ENCODE results near the gene DNAJB7. TPM values are rescaled to one million over a fixed set of nuclear protein-coding genes. Genes with fewer than 3 reads are reported as not detected.
A peak's percentile ranks its signal among the peaks of the same experiment; 100 is the strongest.
"Not testable (repeated sequence)": the region's sequence is repeated elsewhere in the genome, so short reads cannot be mapped to it uniquely, and the experiment has no call there.

Gene DNAJB7
- polyA plus RNA-seq, 1 donor (not counting 4 experiments of a cell fraction or from before 2014, with no cell fraction given), result not detected

DNA sequence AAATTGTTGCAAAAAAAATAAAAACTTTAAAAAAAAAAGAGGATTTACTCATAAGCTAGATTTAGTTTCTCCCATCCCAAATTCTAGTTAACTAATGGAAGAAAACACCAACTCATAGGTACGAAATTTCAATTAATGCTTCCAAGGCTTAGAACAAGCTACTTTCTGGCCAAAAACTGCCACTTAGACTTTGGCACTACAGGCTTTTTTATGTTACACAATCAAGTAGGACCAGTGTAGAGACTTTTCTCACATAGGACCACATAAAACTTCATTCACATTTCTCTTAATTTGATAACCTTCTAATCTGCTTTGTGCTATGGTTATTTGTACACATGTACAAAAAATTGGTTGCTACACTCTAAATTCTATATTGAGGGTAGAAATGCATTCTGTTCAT, 8.6 kb downstream of the DNAJB7 start:
- FAIRE-seq (peak; percentile 17), DNase-seq (ENCODE audit: low read depth, low spot score) (no peak)
- peaks cover 0 to 3% of the 10 kb centered on the region in 2 experiments for H3K36me3 ChIP-seq (ENCODE audit: control insufficient read depth in 2 of 2, extremely low read depth in 1 of 2, insufficient read depth in 2 of 2, low read length in 2 of 2)
- peaks cover 22% of the 10 kb centered on the region for H3K4me1 ChIP-seq (ENCODE audit: control insufficient read depth, extremely low read depth, insufficient read depth, low read length)
- H3K27ac ChIP-seq (ENCODE audit: control insufficient read depth, insufficient read depth, low read length), result peak overlapping the region; percentile 59
- H2AFZ ChIP-seq (ENCODE audit: control insufficient read depth, low read length), result no peak overlapping the region
- H3K4me3 ChIP-seq (ENCODE audit: control insufficient read depth in 2 of 3, extremely low read depth in 1 of 3, insufficient read depth in 2 of 3, low read depth in 1 of 3, low read length in 3 of 3), result peak overlapping the region; percentile 2 to 99 (median 95)
- H3K9ac ChIP-seq (ENCODE audit: control insufficient read depth, extremely low read depth, insufficient read depth, low read length), result peak overlapping the region; percentile 97
- no peaks in the 10 kb centered on the region for H3K9me3 ChIP-seq (ENCODE audit: control insufficient read depth, low read depth, low read length)
- H3K4me2 ChIP-seq (ENCODE audit: control insufficient read depth, extremely low read depth, insufficient read depth, low read depth, low read length), result peak overlapping the region; percentile 87
- no peaks in the 10 kb centered on the region for H3K27me3 ChIP-seq (ENCODE audit: control insufficient read depth, extremely low read depth, insufficient read depth, low read length)
- H3K9me1 ChIP-seq (ENCODE audit: control insufficient read depth, extremely low read depth, insufficient read depth, low read length), result no peaks in the 10 kb centered on the region
- dilution Hi-C loops (cut with MboI; ENCODE audit: extremely low pct_ligation_motif_present, low sequenced_read_pairs), result no loop called here
- H3K79me2 ChIP-seq (ENCODE audit: control insufficient read depth, insufficient read depth, low read length), result peaks cover 88% of the 10 kb centered on the region
- no peaks in the 10 kb centered on the region for H4K20me1 ChIP-seq (ENCODE audit: control insufficient read depth, extremely low read depth, insufficient read depth, low read length)
- no peak for TF ChIP-seq EZH2 (IDR thresholded peaks at IDR 0.05; ENCODE audit: low read length)
- no peak for TF ChIP-seq CTCF (optimal IDR thresholded peaks at IDR 0.05 in 1 of 3, IDR thresholded peaks at IDR 0.05 in 1 of 3, conservative IDR thresholded peaks at IDR 0.05 in 1 of 3; ENCODE audit: extremely low read depth in 1 of 3, insufficient read depth in 2 of 3, low read length in 3 of 3)

GRCh38 chr22:40845816-40846215, 16.1 kb downstream of the DNAJB7 start:
- H2AFZ ChIP-seq (ENCODE audit: control insufficient read depth, low read length); H3K27me3 ChIP-seq (ENCODE audit: control insufficient read depth, extremely low read depth, insufficient read depth, low read length); FAIRE-seq; H3K9me3 ChIP-seq (ENCODE audit: control insufficient read depth, low read depth, low read length); H3K4me3 ChIP-seq (ENCODE audit: control insufficient read depth in 2 of 3, extremely low read depth in 1 of 3, insufficient read depth in 2 of 3, low read depth in 1 of 3, low read length in 3 of 3); H3K9me1 ChIP-seq (ENCODE audit: control insufficient read depth, extremely low read depth, insufficient read depth, low read length); H3K27ac ChIP-seq (ENCODE audit: control insufficient read depth, insufficient read depth, low read length); H3K4me2 ChIP-seq (ENCODE audit: control insufficient read depth, extremely low read depth, insufficient read depth, low read depth, low read length); DNase-seq (ENCODE audit: low read depth, low spot score); H3K9ac ChIP-seq (ENCODE audit: control insufficient read depth, extremely low read depth, insufficient read depth, low read length); H3K4me1 ChIP-seq (ENCODE audit: control insufficient read depth, extremely low read depth, insufficient read depth, low read length); dilution Hi-C loops (cut with MboI; ENCODE audit: extremely low pct_ligation_motif_present, low sequenced_read_pairs); H4K20me1 ChIP-seq (ENCODE audit: control insufficient read depth, extremely low read depth, insufficient read depth, low read length): not testable (repeated sequence)
- Histone ChIP-seq H3K79me2 (ENCODE audit: control insufficient read depth, insufficient read depth, low read length) (peaks cover 55% of the 10 kb centered on the region), H3K36me3 (ENCODE audit: control insufficient read depth in 2 of 2, extremely low read depth in 1 of 2, insufficient read depth in 2 of 2, low read length in 2 of 2) (peaks cover 15 to 16% of the 10 kb centered on the region in 2 experiments)

- H3K36me3 ChIP-seq (ENCODE audit: control insufficient read depth in 2 of 2, extremely low read depth in 1 of 2, insufficient read depth in 2 of 2, low read length in 2 of 2), result peaks cover 15 to 16% of the 10 kb centered on the region in 2 experiments
- TF ChIP-seq CTCF (optimal IDR thresholded peaks at IDR 0.05 in 1 of 3, IDR thresholded peaks at IDR 0.05 in 1 of 3, conservative IDR thresholded peaks at IDR 0.05 in 1 of 3; ENCODE audit: extremely low read depth in 1 of 3, insufficient read depth in 2 of 3, low read length in 3 of 3) (no peak), EZH2 (IDR thresholded peaks at IDR 0.05; ENCODE audit: low read length) (no peak)
- dilution Hi-C loops (cut with MboI; ENCODE audit: extremely low pct_ligation_motif_present, low sequenced_read_pairs), result no loop called here
Observed at GRCh38 chr22:40844951-40845350, 17.0 kb downstream of the DNAJB7 start.

More at GRCh38 chr22:40844951-40845350, 17.0 kb downstream of the DNAJB7 start:
- Histone ChIP-seq H3K9me3 (ENCODE audit: control insufficient read depth, low read depth, low read length) (no peaks in the 10 kb centered on the region), H3K9me1 (ENCODE audit: control insufficient read depth, extremely low read depth, insufficient read depth, low read length) (no peaks in the 10 kb centered on the region), H3K4me1 (ENCODE audit: control insufficient read depth, extremely low read depth, insufficient read depth, low read length) (peaks cover 9% of the 10 kb centered on the region), H3K4me2 (ENCODE audit: control insufficient read depth, extremely low read depth, insufficient read depth, low read depth, low read length) (no peak overlapping the region), H3K79me2 (ENCODE audit: control insufficient read depth, insufficient read depth, low read length) (peaks cover 49% of the 10 kb centered on the region), H3K4me3 (ENCODE audit: control insufficient read depth in 2 of 3, extremely low read depth in 1 of 3, insufficient read depth in 2 of 3, low read depth in 1 of 3, low read length in 3 of 3) (no peak overlapping the region), H2AFZ (ENCODE audit: control insufficient read depth, low read length) (no peak overlapping the region), H4K20me1 (ENCODE audit: control insufficient read depth, extremely low read depth, insufficient read depth, low read length) (no peaks in the 10 kb centered on the region), H3K27ac (ENCODE audit: control insufficient read depth, insufficient read depth, low read length) (no peak overlapping the region), H3K27me3 (ENCODE audit: control insufficient read depth, extremely low read depth, insufficient read depth, low read length) (no peaks in the 10 kb centered on the region), H3K9ac (ENCODE audit: control insufficient read depth, extremely low read depth, insufficient read depth, low read length) (no peak overlapping the region)
- DNase-seq (ENCODE audit: low read depth, low spot score), result no peak
- FAIRE-seq, result no peak
